Activated CD4-positive, alpha-beta T cell treated with anti-CD3 and anti-CD28 coated beads, Interleukin-2, amount 10 ng/mL, durations not matched to agents 7 days and 5 days (primary cell): ENCODE results near the gene TFG. TPM values are rescaled to one million over a fixed set of nuclear protein-coding genes. Genes with fewer than 3 reads are reported as not detected.
"Not testable (repeated sequence)": the region's sequence is repeated elsewhere in the genome, so short reads cannot be mapped to it uniquely, and the experiment has no call there.

Experiments
- CTCF ChIA-PET: fragments of 350-600 bp; sonication (Branson Sonifier 250); formaldehyde crosslinking; loops from one replicate; lab custom pipeline; 2021; ENCODE audit warnings: antibody characterized with exemption; lab: Charles Lee
- POLR2A ChIA-PET: fragments of 350-600 bp; sonication (Branson Sonifier 250); formaldehyde crosslinking; loops from one replicate; lab custom pipeline; 2021; ENCODE audit warnings: antibody characterized with exemption; lab: Charles Lee
- DNase-seq: peaks from one replicate; pipeline ENCODE4 v3.0.0-alpha.2; 2020
- H3K27ac Mint-ChIP-seq: one replicate; pipeline ENCODE4 v1.8.0; 2021; ENCODE audit warnings: mild to moderate bottlenecking, moderate library complexity, mixed read lengths
- H3K27me3 Mint-ChIP-seq: one replicate; pipeline ENCODE4 v1.8.0; 2021; ENCODE audit warnings: mixed read lengths
- H3K36me3 Mint-ChIP-seq: one replicate; pipeline ENCODE4 v1.8.0; 2021; ENCODE audit warnings: low read depth, mixed read lengths
- H3K4me1 Mint-ChIP-seq: one replicate; pipeline ENCODE4 v1.8.0; 2021; ENCODE audit warnings: mixed read lengths
- H3K4me3 Mint-ChIP-seq: one replicate; pipeline ENCODE4 v1.8.0; 2021; ENCODE audit warnings: mild to moderate bottlenecking, moderate library complexity, mixed read lengths
- H3K9me3 Mint-ChIP-seq: one replicate; pipeline ENCODE4 v1.8.0; 2021; ENCODE audit warnings: mixed read lengths
- total RNA-seq, 2 experiments: library from RNA; stranded (reverse); gene quantifications; one replicate each; pipeline ENCODE4 v1.2.3, GENCODE V29; 2021

Gene TFG
- 10 to 100 TPM; 49.1 to 58.5 TPM for total RNA-seq

- Mint-ChIP-seq H3K4me1 (peaks cover 44% of the 10 kb centered on the region), H3K36me3 (peaks cover 39% of the 10 kb centered on the region), H3K27me3 (no peaks in the 10 kb centered on the region), H3K27ac (peak within 1 kb of the TSS; percentile 94), H3K4me3 (peak within 1 kb of the TSS; percentile 88), H3K9me3 (peaks cover 8% of the 10 kb centered on the region)
- peak; percentile 97 for DNase-seq
- ChIA-PET POLR2A (interaction anchor here (0.5 to 0.6 kb wide), 2 partner anchors 9 to 34 kb away, joined by 3 to 5 read pairs; no protein-coding TSS in a partner anchor), CTCF (interaction anchor here (0.7 to 2.6 kb wide), 7 partner anchors 9 to 852 kb away, joined by 3 to 10 read pairs (median 5); partner anchors contain the start of gene TRMT10C)
These were observed at the start of gene TFG for GRCh38 chr3:100708989-100709841. Gene TFG, plus strand, starts transcription at chr3:100709494. Its CDS starts 4,192 bp downstream, at chr3:100713686.

GRCh38 chr3:100661294-100661693 is 48.0 kb upstream of the TFG start:
- H3K4me3 Mint-ChIP-seq, H3K27me3 Mint-ChIP-seq, CTCF ChIA-PET: not testable (repeated sequence)

GRCh38 chr3:100662113-100662823 is 47.0 kb upstream of the TFG start:
- H3K27ac Mint-ChIP-seq, result no peak overlapping the region
- no peak for DNase-seq
- peaks cover 2% of the 10 kb centered on the region for H3K27me3 Mint-ChIP-seq
- H3K4me3 Mint-ChIP-seq, result no peak overlapping the region
- ChIA-PET CTCF (no interaction called here), POLR2A (no interaction called here)
- peaks cover 31% of the 10 kb centered on the region for H3K4me1 Mint-ChIP-seq
- no peaks in the 10 kb centered on the region for H3K9me3 Mint-ChIP-seq
- peaks cover 2% of the 10 kb centered on the region for H3K36me3 Mint-ChIP-seq

More at GRCh38 chr3:100661294-100661693, 48.0 kb upstream of the TFG start:
- H3K9me3 Mint-ChIP-seq, H3K27ac Mint-ChIP-seq, H3K36me3 Mint-ChIP-seq, DNase-seq: not testable (repeated sequence)
- peaks cover 30% of the 10 kb centered on the region for H3K4me1 Mint-ChIP-seq
- POLR2A ChIA-PET, result interaction anchor here (0.6 kb wide), 1 partner anchor 26 kb away, joined by 3 read pairs; no protein-coding TSS in a partner anchor

- peak; percentile 60 for DNase-seq
- peaks cover 8% of the 10 kb centered on the region for H3K9me3 Mint-ChIP-seq
- H3K4me3 Mint-ChIP-seq, result peak overlapping the region; percentile 38
- H3K36me3 Mint-ChIP-seq, result peaks cover 4% of the 10 kb centered on the region
- peaks cover 2% of the 10 kb centered on the region for H3K27me3 Mint-ChIP-seq
- POLR2A ChIA-PET, result interaction anchor here (0.6 to 1.1 kb wide), 3 partner anchors 45 to 436 kb away, joined by 3 to 4 read pairs (median 3); partner anchors contain the start of gene TMEM45A
- CTCF ChIA-PET, result no interaction called here
- H3K4me1 Mint-ChIP-seq, result peaks cover 31% of the 10 kb centered on the region
- H3K27ac Mint-ChIP-seq, result peak overlapping the region; percentile 87
These were observed 44.1 kb upstream of the TFG start for GRCh38 chr3:100665230-100665629.

- POLR2A ChIA-PET, H3K27me3 Mint-ChIP-seq, H3K4me3 Mint-ChIP-seq, H3K36me3 Mint-ChIP-seq, CTCF ChIA-PET, DNase-seq: not testable (repeated sequence)
- Mint-ChIP-seq H3K9me3 (peaks cover 18% of the 10 kb centered on the region), H3K4me1 (peaks cover 31% of the 10 kb centered on the region), H3K27ac (peak overlapping the region; percentile 4)
These were observed 42.6 kb upstream of the TFG start for GRCh38 chr3:100666699-100667098.

GRCh38 chr3:100667316-100667715 is 42.0 kb upstream of the TFG start:
- DNase-seq, H3K4me3 Mint-ChIP-seq, H3K27ac Mint-ChIP-seq, H3K36me3 Mint-ChIP-seq, POLR2A ChIA-PET, H3K27me3 Mint-ChIP-seq: not testable (repeated sequence)
- CTCF ChIA-PET, result interaction anchor here (1.7 kb wide), 1 partner anchor 42 kb away, joined by 6 read pairs; the partner anchor contains the start of gene TFG
- Mint-ChIP-seq H3K4me1 (peaks cover 31% of the 10 kb centered on the region), H3K9me3 (peaks cover 18% of the 10 kb centered on the region)

- peaks cover 20% of the 10 kb centered on the region for H3K9me3 Mint-ChIP-seq
- POLR2A ChIA-PET, H3K4me1 Mint-ChIP-seq, CTCF ChIA-PET, DNase-seq, H3K36me3 Mint-ChIP-seq, H3K4me3 Mint-ChIP-seq, H3K27ac Mint-ChIP-seq: not testable (repeated sequence)
- H3K27me3 Mint-ChIP-seq, result peaks cover 18% of the 10 kb centered on the region
These were observed 38.3 kb upstream of the TFG start for GRCh38 chr3:100670995-100671394.

- Mint-ChIP-seq H3K27ac (no peak overlapping the region), H3K36me3 (no peaks in the 10 kb centered on the region), H3K9me3 (peaks cover 2% of the 10 kb centered on the region), H3K4me3 (no peak overlapping the region), H3K27me3 (peaks cover 16% of the 10 kb centered on the region), H3K4me1 (no peaks in the 10 kb centered on the region)
- POLR2A ChIA-PET, result no interaction called here
- CTCF ChIA-PET, result no interaction called here
- no peak for DNase-seq
These were observed 27.8 kb upstream of the TFG start for GRCh38 chr3:100681496-100681895.

GRCh38 chr3:100682056-100682853 is 27.0 kb upstream of the TFG start:
- Mint-ChIP-seq H3K4me1 (no peaks in the 10 kb centered on the region), H3K9me3 (peaks cover 2% of the 10 kb centered on the region), H3K27ac (no peak overlapping the region), H3K36me3 (no peaks in the 10 kb centered on the region), H3K4me3 (no peak overlapping the region), H3K27me3 (peaks cover 13% of the 10 kb centered on the region)
- no peak for DNase-seq
- CTCF ChIA-PET, result no interaction called here
- POLR2A ChIA-PET, result interaction anchor here (0.6 kb wide), 1 partner anchor 771 kb away, joined by 4 read pairs; no protein-coding TSS in a partner anchor

GRCh38 chr3:100682854-100683760 is 26.2 kb upstream of the TFG start:
- peaks cover 10% of the 10 kb centered on the region for H3K27me3 Mint-ChIP-seq
- H3K27ac Mint-ChIP-seq, result no peak overlapping the region
- no peak overlapping the region for H3K4me3 Mint-ChIP-seq
- DNase-seq, result no peak
- H3K9me3 Mint-ChIP-seq, result peaks cover 2% of the 10 kb centered on the region
- CTCF ChIA-PET, result interaction anchor here (0.9 kb wide), 1 partner anchor 203 kb away, joined by 3 read pairs; no protein-coding TSS in a partner anchor
- H3K4me1 Mint-ChIP-seq, result no peaks in the 10 kb centered on the region
- POLR2A ChIA-PET, result interaction anchor here (0.6 kb wide), 1 partner anchor 772 kb away, joined by 4 read pairs; no protein-coding TSS in a partner anchor
- H3K36me3 Mint-ChIP-seq, result no peaks in the 10 kb centered on the region

GRCh38 chr3:100693225-100693624 is 16.1 kb upstream of the TFG start:
- H3K27ac Mint-ChIP-seq, result no peak overlapping the region
- CTCF ChIA-PET, result interaction anchor here (0.5 to 1.4 kb wide), 3 partner anchors 17 to 275 kb away, joined by 3 to 4 read pairs (median 3); no protein-coding TSS in a partner anchor
- H3K9me3 Mint-ChIP-seq, result peaks cover 2% of the 10 kb centered on the region
- no peaks in the 10 kb centered on the region for H3K36me3 Mint-ChIP-seq
- no peaks in the 10 kb centered on the region for H3K4me1 Mint-ChIP-seq
- peaks cover 52% of the 10 kb centered on the region for H3K27me3 Mint-ChIP-seq
- no peak for DNase-seq
- H3K4me3 Mint-ChIP-seq, result no peak overlapping the region
- POLR2A ChIA-PET, result no interaction called here
